GM21360 (cell line): ENCODE measurements around the gene COLEC11.
"Not testable (repeated sequence)": the region's sequence is repeated elsewhere in the genome, so short reads cannot be mapped to it uniquely, and the experiment has no call there.

Experiments
- ATAC-seq: cut with Tn5 transposase; IDR thresholded peaks from one replicate; pipeline ENCODE4 v1.9.1; 2021; ENCODE audit warnings: mild to moderate bottlenecking, moderate library complexity; ENCODE audit not compliant: unreplicated experiment

The COLEC11 gene

GRCh38 chr2:3594493-3595281, at the start of gene COLEC11:
COLEC11 (plus strand) TSS chr2:3595112; CDS start chr2:3604341, 9,229 bp downstream.
- no peak for ATAC-seq

- no peak for ATAC-seq
Measured at GRCh38 chr2:3545788-3546478, 49.0 kb upstream of the COLEC11 start.

GRCh38 chr2:3547915-3548314, 47.0 kb upstream of the COLEC11 start:
- no peak for ATAC-seq

GRCh38 chr2:3553946-3554345, 41.0 kb upstream of the COLEC11 start:
- ATAC-seq, result no peak

- ATAC-seq, result peak; percentile 22
Measured at GRCh38 chr2:3557639-3558204, 37.2 kb upstream of the COLEC11 start.

- ATAC-seq, result peak; percentile 97
Measured at GRCh38 chr2:3558205-3559014, 36.5 kb upstream of the COLEC11 start, which contains the start of gene RNASEH1. RNASEH1 (minus strand) TSS chr2:3558333; CDS start chr2:3558260, 73 bp downstream.

- ATAC-seq, result peak; percentile 42
Measured at GRCh38 chr2:3563521-3563976, 31.4 kb upstream of the COLEC11 start.

- ATAC-seq, result no peak
Measured at GRCh38 chr2:3565117-3565516, 29.8 kb upstream of the COLEC11 start.

GRCh38 chr2:3566806-3567205, 28.1 kb upstream of the COLEC11 start:
- ATAC-seq, result no peak

- ATAC-seq, result not testable (repeated sequence)
Measured at GRCh38 chr2:3569656-3570055, 25.3 kb upstream of the COLEC11 start.

GRCh38 chr2:3571284-3571683, 23.6 kb upstream of the COLEC11 start:
- ATAC-seq, result no peak

- ATAC-seq, result no peak
Measured at GRCh38 chr2:3572620-3573019, 22.3 kb upstream of the COLEC11 start.

- no peak for ATAC-seq
Measured at GRCh38 chr2:3574155-3574554, 20.8 kb upstream of the COLEC11 start.

GRCh38 chr2:3575534-3576262, 19.2 kb upstream of the COLEC11 start:
- peak; percentile 9 for ATAC-seq

GRCh38 chr2:3576263-3576630, 18.7 kb upstream of the COLEC11 start:
- ATAC-seq, result not testable (repeated sequence)

GRCh38 chr2:3578987-3579386, 15.9 kb upstream of the COLEC11 start:
- no peak for ATAC-seq

- ATAC-seq, result no peak
Measured at GRCh38 chr2:3580449-3580848, 14.5 kb upstream of the COLEC11 start.

- no peak for ATAC-seq
Measured at GRCh38 chr2:3581367-3582262, 13.3 kb upstream of the COLEC11 start.

GRCh38 chr2:3584076-3584475, 10.8 kb upstream of the COLEC11 start:
- no peak for ATAC-seq
